HUES48 (cell line): ENCODE measurements around the gene INSRR.

Experiments used
- H3K27ac ChIP-seq: one replicate; pipeline ENCODE4 v1.7.0; 2013; ENCODE audit warnings: low read depth, low read length, inconsistent platforms
- H3K27me3 ChIP-seq: 2 replicates; pipeline ENCODE4 v1.6.1; 2013; ENCODE audit warnings: mild to moderate bottlenecking, low read length; ENCODE audit not compliant: control insufficient read depth, insufficient read depth
- H3K36me3 ChIP-seq: 2 replicates; pipeline ENCODE4 v1.6.1; 2013; ENCODE audit warnings: low read length; ENCODE audit not compliant: control insufficient read depth, insufficient read depth
- H3K4me1 ChIP-seq: 2 replicates; pipeline ENCODE4 v1.6.1; 2013; ENCODE audit warnings: mild to moderate bottlenecking, low read length; ENCODE audit not compliant: control insufficient read depth, insufficient read depth
- H3K4me3 ChIP-seq: 2 replicates; pipeline ENCODE4 v1.5.1; 2013; ENCODE audit warnings: mild to moderate bottlenecking, low read depth, low read length
- H3K9ac ChIP-seq: 2 replicates; pipeline ENCODE4 v1.6.1; 2013; ENCODE audit warnings: mild to moderate bottlenecking, low read depth, low read length, moderate library complexity
- H3K9me3 ChIP-seq: 2 replicates; pipeline ENCODE4 v1.6.1; 2013; ENCODE audit warnings: low read length; ENCODE audit not compliant: control insufficient read depth, insufficient read depth

Gene INSRR

DNA sequence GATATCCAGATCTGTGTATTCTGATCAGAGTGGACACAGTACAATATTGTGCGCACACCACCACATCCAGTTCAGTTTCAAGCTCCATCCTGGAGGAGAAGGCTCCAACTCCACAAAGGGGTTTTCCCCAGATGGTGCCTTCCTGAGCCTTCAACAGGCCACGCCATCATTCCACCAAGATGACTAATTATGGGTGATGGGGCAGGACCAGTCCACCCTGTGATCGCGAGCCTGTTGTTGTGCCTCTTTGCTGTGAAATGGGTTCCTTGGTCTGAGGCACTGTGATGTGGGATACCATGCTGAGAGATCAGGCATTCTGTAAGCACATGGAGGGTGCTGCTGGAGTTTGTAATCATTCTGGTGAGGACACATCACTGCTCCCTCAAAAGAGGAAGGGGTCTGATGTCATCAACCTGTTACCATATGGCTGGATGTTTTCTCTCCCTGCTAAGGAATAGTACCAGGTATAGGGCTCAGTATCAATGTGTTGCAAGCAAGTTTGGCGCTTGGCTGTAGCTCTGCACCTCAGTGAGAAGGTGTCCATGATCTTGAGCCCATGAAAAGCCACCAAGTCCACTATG lies 35.6 kb downstream of the INSRR start:
- Histone ChIP-seq H3K4me1 (no peaks in the 10 kb centered on the region), H3K9me3 (no peaks in the 10 kb centered on the region), H3K36me3 (no peaks in the 10 kb centered on the region), H3K27me3 (peaks cover 15% of the 10 kb centered on the region; the same call in 1 of the 2 replicates), H3K4me3 (no peak overlapping the region), H3K9ac (no peak overlapping the region), H3K27ac (no peak overlapping the region)

DNA sequence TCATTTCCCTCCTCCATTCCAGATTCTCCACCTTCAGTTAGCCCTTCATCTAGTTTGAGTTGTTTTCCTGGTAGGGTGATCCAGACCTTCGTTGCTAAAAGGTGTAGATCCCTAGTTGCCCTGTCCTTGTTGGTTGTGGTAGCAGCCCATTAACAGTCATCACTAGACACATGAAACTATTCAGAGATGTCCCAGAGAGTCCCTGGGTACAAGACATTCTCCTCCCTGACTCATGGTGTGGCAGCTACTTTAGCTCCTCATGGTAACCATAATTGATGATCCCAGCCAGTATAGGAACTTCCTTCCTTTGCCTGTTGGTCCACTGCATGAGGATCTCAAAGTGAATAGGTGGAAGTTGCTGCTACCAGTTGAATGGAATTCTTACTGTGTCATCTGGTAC lies 36.2 kb downstream of the INSRR start:
- Histone ChIP-seq H3K27me3 (peaks cover 15% of the 10 kb centered on the region; the same call in 1 of the 2 replicates), H3K9me3 (no peaks in the 10 kb centered on the region), H3K36me3 (no peaks in the 10 kb centered on the region), H3K27ac (no peak overlapping the region), H3K4me3 (no peak overlapping the region), H3K4me1 (no peaks in the 10 kb centered on the region), H3K9ac (no peak overlapping the region)

DNA sequence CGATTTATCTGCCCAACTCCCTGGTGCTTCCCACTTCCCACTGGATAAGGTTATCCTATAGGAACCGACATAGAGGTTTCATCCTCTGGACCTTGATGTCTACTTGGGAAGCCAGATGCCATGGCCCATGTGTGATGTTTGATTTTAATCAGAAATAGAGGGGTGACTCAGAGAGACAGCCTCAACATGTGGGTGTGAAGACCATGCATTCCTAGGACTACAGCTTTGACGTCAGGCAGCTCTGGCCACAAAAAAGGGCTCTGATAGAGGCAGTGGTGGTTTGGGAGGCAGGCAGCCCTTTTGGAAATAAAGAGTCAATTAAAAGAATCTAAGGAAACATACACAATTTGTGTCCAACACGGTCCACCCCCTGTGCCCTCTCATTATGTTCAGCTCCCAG lies 37.1 kb downstream of the INSRR start:
- peaks cover 15% of the 10 kb centered on the region; the same call in 1 of the 2 replicates for H3K27me3 ChIP-seq
- no peak overlapping the region for H3K9ac ChIP-seq
- no peaks in the 10 kb centered on the region for H3K9me3 ChIP-seq
- no peaks in the 10 kb centered on the region for H3K4me1 ChIP-seq
- no peaks in the 10 kb centered on the region for H3K36me3 ChIP-seq
- no peak overlapping the region for H3K4me3 ChIP-seq
- no peak overlapping the region for H3K27ac ChIP-seq

DNA sequence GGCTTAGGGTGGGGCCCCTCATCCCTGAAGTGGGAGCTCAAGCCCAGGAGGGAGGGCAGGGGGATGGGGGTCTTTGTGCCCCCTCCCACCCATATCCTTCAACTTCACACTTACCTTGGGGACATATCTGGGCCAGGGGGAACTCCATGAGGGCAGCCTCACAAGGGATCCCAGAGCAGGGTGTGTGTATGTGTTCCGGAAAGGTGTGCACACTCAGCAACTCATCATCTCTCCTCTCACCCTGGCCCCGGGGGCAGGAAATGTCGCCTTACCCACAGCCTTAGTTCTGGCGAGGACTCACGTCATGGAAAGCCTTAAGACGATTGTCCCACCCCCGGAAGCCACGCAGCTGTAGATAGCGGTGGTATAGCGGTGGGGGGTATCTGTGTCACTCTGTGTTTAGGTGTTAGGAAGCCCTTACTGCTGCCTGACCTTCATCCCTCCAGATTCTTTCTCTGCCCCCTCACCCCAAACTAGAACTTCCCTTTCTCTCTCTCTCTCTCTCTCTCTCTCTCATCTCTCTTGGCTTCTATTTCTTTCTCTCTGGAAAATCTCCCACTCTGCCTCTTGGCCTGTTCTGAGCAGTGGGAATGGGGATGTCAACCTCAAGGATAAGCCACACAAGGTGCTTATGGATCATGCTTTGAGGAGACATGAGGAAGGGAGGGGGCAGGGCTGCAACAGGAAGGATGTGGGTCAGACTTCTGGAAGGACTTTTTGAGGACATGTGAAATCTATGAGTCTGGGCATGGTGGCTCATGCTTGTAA lies 42.2 kb downstream of the INSRR start, which contains the start of gene SH2D2A:
TSS of gene SH2D2A (minus strand) at position 288 of the 768 bp plus-strand sequence. CDS start at position 148, 140 bp downstream.
- H3K4me1 ChIP-seq: peaks cover 8% of the 10 kb centered on the region; the same call in 1 of the 2 replicates
- H3K27me3 ChIP-seq: peaks cover 50% of the 10 kb centered on the region
- H3K9ac ChIP-seq: no peak within 1 kb of the TSS
- H3K9me3 ChIP-seq: no peaks in the 10 kb centered on the region
- no peak within 1 kb of the TSS for H3K4me3 ChIP-seq
- H3K27ac ChIP-seq: no peak within 1 kb of the TSS
- H3K36me3 ChIP-seq: no peaks in the 10 kb centered on the region

DNA sequence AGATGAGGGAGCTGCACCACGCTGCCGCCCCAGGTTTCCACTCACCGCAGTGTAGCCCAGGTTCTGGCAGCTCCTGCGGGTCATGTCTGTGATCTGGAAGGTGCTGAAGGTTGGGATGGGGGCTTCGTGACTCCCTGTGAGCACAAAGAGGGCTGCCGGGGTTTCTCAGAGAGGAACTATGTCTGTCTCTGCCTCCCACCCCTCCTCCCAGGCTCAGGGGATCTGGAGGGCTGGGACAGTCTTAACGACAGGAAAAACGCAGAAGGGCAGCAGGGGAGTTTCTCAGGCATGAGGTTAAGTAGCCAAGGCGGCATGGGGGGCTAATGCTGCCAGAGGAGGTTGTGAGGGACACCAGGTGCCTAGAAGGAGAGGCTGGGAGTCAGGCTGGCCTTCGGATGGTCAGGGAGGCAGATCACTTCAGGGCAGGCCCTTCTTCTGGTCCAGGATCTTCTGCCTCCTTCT lies 42.9 kb downstream of the INSRR start:
- Histone ChIP-seq H3K27me3 (peaks cover 45% of the 10 kb centered on the region), H3K4me3 (no peak overlapping the region), H3K9ac (no peak overlapping the region), H3K9me3 (no peaks in the 10 kb centered on the region), H3K36me3 (no peaks in the 10 kb centered on the region), H3K27ac (no peak overlapping the region), H3K4me1 (peaks cover 8% of the 10 kb centered on the region; the same call in 1 of the 2 replicates)

DNA sequence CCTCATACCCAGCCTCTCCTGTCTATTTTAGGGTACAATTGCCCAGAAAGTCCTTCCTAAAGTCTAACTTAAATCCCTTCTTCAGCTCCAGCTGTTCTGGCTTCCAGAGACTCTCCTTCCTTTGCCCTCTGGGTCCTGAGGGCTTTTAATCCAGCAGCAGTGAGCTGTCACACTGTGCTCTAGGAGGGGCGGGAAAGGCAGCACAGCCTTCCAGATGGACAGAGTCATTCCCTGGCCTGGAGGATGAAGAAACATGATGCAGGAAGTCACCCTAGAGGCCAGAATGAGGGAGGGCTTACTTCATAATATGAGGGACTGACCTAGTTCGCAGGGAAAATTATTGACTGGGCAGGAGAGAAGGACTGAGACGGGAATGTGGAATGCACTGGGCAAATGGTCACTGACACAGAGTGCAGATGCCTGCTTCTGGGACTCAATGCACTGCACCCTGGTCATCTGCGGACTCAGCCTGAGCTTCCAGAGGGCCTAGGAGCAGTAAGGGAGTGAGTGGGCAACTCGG lies 43.5 kb downstream of the INSRR start:
- H3K9ac ChIP-seq: no peak overlapping the region
- no peak overlapping the region for H3K4me3 ChIP-seq
- H3K27ac ChIP-seq: no peak overlapping the region
- peaks cover 45% of the 10 kb centered on the region for H3K27me3 ChIP-seq
- no peaks in the 10 kb centered on the region for H3K36me3 ChIP-seq
- H3K9me3 ChIP-seq: no peaks in the 10 kb centered on the region
- peaks cover 8% of the 10 kb centered on the region; the same call in 1 of the 2 replicates for H3K4me1 ChIP-seq

DNA sequence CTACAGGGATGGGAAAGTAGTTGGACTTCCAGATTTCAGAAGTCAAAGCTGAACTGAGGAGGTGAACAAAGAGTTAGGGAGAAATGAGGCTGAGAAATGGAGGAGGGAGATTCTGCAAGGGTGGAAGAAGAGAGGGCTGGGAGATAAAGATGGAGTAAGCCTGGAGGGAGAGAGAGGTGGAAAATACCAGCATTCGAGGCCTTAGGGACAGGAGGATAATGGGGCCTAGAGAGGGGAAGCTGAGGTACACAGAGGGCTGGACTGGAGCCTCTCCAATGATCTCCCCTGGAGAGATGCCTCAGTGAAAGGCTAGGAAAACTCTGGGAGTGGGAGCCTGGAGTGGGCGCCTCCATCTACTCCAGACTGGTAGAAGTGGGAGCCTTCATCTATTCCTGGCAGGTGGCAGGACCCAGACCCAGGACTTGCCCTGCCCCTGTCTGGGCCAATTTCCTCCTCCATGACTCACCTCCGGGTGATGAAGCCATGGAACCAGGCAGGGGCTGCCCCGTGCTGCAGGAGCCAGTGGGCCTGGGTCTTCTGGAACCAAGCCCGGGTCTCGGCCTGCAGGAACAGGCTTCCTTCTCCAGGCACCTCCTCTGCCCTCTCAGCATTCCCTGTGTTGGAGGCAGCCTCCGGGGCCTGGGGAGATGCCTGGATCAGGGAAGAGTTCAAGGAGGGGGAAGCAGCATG lies 44.2 kb downstream of the INSRR start:
- H3K4me1 ChIP-seq: peaks cover 8% of the 10 kb centered on the region; the same call in 1 of the 2 replicates
- no peak overlapping the region for H3K4me3 ChIP-seq
- no peaks in the 10 kb centered on the region for H3K9me3 ChIP-seq
- H3K27me3 ChIP-seq: peaks cover 45% of the 10 kb centered on the region
- no peak overlapping the region; the same call in 1 of the 2 replicates for H3K9ac ChIP-seq
- no peaks in the 10 kb centered on the region for H3K36me3 ChIP-seq
- no peak overlapping the region for H3K27ac ChIP-seq

DNA sequence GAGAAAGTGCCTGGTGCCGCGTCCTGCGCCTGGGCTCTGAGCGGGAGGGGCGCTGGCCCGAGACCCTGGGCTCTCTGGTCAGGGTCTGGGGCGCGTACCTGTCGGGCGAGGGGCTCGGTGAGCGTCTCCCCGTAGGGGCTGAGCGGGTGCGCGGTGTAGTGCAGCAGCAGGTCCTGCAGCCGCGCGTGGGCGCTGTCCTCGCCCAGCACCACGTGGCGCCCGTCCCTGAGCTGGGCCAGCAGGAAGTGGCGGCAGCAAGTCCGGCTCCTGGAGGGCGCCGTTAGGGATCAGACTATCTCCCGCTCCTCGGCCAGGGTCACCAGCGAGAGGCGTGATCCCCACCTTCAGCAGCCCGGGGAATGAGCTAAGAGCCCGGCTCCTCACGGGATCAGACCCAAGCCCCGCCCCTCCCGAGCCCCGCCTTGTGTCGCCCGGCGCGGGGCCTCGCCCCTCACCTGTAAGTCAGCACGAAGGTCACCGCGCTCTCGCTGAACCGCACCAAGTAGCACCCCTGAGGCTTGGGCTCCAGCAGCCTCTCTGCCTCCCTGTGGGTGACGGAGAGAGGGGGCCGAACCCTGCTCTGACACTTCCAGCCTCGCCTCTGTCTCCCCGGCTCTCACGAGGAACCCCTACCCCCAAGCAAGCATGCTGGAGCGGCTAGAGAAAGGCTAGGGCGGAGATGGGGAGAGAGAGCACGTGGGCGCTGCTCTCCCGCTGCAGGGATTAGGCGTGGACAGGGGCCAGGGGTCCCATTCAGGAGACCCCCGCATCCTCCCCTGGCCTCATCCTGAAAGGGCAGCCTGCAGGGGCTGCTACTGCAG lies 45.0 kb downstream of the INSRR start:
- peak overlapping the region; percentile 54 for H3K9ac ChIP-seq

DNA sequence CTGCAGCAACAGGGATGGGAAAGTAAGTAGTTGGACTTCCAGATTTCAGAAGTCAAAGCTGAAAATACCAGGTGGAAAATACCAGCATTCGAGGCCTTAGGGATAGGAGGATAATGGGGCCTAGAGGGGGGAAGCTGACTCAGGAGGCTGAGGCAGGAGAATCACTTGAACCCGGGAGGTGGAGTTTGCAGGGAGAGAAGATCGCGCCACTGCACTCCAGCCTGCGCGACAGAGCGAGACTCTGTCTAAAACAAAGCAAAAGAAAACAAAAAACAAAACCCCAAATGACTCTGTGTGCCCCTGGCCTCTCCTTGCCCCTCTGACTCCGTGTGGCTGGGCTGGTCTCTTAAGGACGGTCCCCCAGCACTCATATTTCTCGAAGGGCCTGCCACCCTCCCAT lies 45.6 kb downstream of the INSRR start:
- Histone ChIP-seq H3K4me1 (peaks cover 8% of the 10 kb centered on the region; the same call in 1 of the 2 replicates), H3K27me3 (peaks cover 45% of the 10 kb centered on the region), H3K36me3 (no peaks in the 10 kb centered on the region), H3K27ac (no peak overlapping the region), H3K4me3 (peak overlapping the region; percentile 61), H3K9ac (peak overlapping the region; percentile 54), H3K9me3 (no peaks in the 10 kb centered on the region)

More for the DNA sequence above, 45.0 kb downstream of the INSRR start:
- H3K27ac ChIP-seq: no peak overlapping the region
- H3K4me1 ChIP-seq: peaks cover 8% of the 10 kb centered on the region; the same call in 1 of the 2 replicates
- H3K9me3 ChIP-seq: no peaks in the 10 kb centered on the region
- peaks cover 45% of the 10 kb centered on the region for H3K27me3 ChIP-seq
- peak overlapping the region; percentile 61 for H3K4me3 ChIP-seq
- H3K36me3 ChIP-seq: no peaks in the 10 kb centered on the region
